Right cardiac atrium (tissue), 5 donors: Measurements from ENCODE around the gene EPB41L4A. TPM values are rescaled to one million over a fixed set of nuclear protein-coding genes. Genes with fewer than 3 reads are reported as not detected.

Experiments
- ATAC-seq, 2 donors: fragments of 200-7000 bp; cut with Tn5 transposase; one replicate each; pipeline versions ENCODE4 v1.8.0 to v1.9.1; 2020; ENCODE audit warnings: moderate library complexity in 2 of 2, mild to moderate bottlenecking in 1 of 2
- DNase-seq, 3 donors: peaks; one replicate each; pipeline ENCODE4 v3.0.0-alpha.2; 2020
- H3K27ac ChIP-seq: one replicate; pipeline ENCODE4 v1.5.1; 2013; ENCODE audit warnings: mild to moderate bottlenecking, low read length, control low read depth, moderate library complexity
- H3K27me3 ChIP-seq: one replicate; pipeline ENCODE4 v1.6.1; 2013; ENCODE audit not compliant: control insufficient read depth, insufficient read depth
- H3K4me1 ChIP-seq: one replicate; pipeline ENCODE4 v1.6.1; 2013; ENCODE audit warnings: low read length; ENCODE audit not compliant: control insufficient read depth, insufficient read depth
- H3K4me3 ChIP-seq: one replicate; pipeline ENCODE4 v1.5.1; 2013; ENCODE audit warnings: low read length, control low read depth
- H3K9me3 ChIP-seq: one replicate; pipeline ENCODE4 v1.6.1; 2013; ENCODE audit warnings: low read length; ENCODE audit not compliant: control insufficient read depth
- WGBS: extraction: QIAGEN DNeasy Blood & Tissue Kit; methylation state at CpG from one replicate; pipeline ENCODE4 v1.1.7; 2013; 5-methylcytosine and 5-hydroxymethylcytosine counted together
- intact Hi-C, 4 donors: fragments of 100-400 bp; cut with DNase I; formaldehyde crosslinking; loops; one replicate each; pipeline versions ENCODE4 v1.11.0 to v1.14.0; 2022 to 2023
- polyA plus RNA-seq: library from polyadenylated mRNA; stranded (reverse); fragments of 200-250 nt; gene quantifications from one replicate; pipeline ENCODE4 v1.2.3, GENCODE V29; 2013
- total RNA-seq, 4 donors: library from RNA; stranded (reverse); fragmentation: NEBNext Ultra II Directional; extraction: Animal tissue kit (Norgen Biotek cat#: 25700); gene quantifications; one replicate each; pipeline ENCODE4 v1.2.1, GENCODE V29; 2021
- donor health status: healthy with polysubstance abuse.
- donor health status: DM: no; HTN: yes; CAD: no.
- donor health status: DM: no; HTN: no; CAD: no.
- donor health status: DM: no; HTN: yes; CAD: no; lungs with severe emphysema.
- donor health status: DM: yes; HTN: yes; CAD: no.

EPB41L4A gene
- total and polyA plus RNA-seq, 5 donors: 9.2 to 43.7 (median 27.2) TPM

DNA sequence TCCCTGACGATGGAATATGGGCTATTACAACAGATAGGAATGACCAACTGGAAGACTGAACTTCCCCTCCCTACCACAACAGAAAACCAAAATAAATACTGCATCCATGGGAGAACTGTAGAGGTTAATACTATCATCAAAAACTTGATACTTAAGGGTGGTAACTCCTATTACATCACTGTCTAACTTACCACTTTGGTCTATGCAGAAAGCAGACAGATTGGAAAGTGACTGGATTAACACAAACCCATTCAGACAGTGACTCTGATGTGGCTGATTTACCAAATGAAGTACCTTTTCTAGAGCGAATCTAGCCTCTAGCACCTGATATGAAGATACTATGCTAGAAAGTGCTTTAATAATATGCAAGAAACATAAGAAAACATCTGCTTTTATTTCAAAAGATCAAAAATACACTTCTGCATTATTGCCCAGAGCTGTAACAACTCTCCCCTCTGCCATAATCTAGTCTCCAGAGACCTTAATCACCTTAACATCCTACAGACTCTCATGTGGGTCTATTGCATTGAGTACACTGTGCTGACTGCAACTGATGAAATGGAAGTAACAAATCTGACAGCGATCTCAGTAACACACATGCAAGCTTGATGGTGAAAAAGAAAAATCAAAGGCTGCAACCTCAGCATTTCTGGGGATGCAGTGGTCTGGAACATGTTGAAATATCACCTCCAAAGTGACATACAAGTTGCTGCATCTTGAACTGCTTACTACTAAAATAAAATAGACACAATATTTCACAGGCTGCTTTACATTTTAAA is 62.7 kb downstream of the EPB41L4A start:
- 95% methylated on average over 3 of the region's 3 CpGs for WGBS
- Histone ChIP-seq H3K27ac (no peak overlapping the region), H3K9me3 (no peaks in the 10 kb centered on the region), H3K4me3 (no peak overlapping the region), H3K27me3 (no peaks in the 10 kb centered on the region), H3K4me1 (no peaks in the 10 kb centered on the region)
- DNase-seq: no peak
- no peak for ATAC-seq
- intact Hi-C loops: no loop called here

DNA sequence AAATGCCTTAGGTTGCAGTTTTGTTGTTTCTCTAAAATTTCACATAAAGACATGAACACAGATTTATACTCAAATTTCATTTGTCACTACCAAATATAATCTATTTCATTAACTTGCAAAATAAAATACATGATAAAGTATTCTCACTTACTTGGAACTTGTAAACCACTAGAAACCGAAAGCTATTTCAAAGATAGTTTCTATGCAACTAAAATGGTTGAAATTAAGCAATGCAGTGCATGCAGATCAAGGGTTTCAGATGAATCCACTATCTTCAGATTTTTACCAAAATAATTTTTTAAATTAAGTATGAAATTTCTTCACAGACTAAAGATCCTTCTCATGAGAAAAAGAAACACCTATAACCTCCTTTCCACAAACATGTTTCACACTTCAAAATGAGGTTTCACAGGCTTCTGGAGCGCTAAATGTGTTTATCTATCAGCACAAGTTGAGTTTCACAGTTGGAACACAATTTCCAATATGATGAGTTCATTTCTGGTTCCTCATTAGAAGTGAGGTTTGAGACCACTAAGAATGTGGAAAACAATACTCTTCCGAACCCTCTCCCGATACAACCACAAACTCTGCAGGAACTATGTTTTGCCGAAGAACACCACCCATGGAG is 63.9 kb downstream of the EPB41L4A start:
- Histone ChIP-seq H3K4me1 (no peaks in the 10 kb centered on the region), H3K27ac (no peak overlapping the region), H3K27me3 (no peaks in the 10 kb centered on the region), H3K4me3 (no peak overlapping the region), H3K9me3 (no peaks in the 10 kb centered on the region)
- 69% methylated on average over 5 of the region's 5 CpGs for whole genome bisulfite sequencing
- intact Hi-C loops: no loop called here
- DNase-seq (no peak), ATAC-seq (no peak)

DNA sequence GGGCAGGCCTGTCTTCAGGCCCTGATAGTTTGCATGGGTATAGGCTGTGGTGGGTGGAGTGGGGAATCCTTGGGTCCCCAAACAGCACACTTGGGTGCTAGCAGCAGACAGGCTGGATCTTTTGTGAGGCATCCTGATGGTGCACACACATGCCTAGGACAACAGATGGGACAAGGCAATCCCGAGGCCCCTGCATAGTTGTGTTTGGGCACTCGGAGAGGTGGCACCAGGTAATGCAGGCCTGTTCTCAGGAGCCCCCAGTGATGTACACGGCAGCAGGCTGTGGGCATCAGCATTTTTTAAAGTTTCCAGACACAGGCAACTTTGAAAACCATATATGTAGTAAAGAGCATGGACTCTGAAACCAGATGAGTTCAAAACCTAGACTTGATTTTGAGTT is 65.4 kb downstream of the EPB41L4A start:
- Histone ChIP-seq H3K4me1 (peaks cover 2% of the 10 kb centered on the region), H3K9me3 (no peaks in the 10 kb centered on the region), H3K4me3 (no peak overlapping the region), H3K27ac (no peak overlapping the region), H3K27me3 (no peaks in the 10 kb centered on the region)
- intact Hi-C loops: no loop called here
- DNase-seq (no peak), ATAC-seq (no peak)
- 58% methylated on average over 3 of the region's 3 CpGs for WGBS

DNA sequence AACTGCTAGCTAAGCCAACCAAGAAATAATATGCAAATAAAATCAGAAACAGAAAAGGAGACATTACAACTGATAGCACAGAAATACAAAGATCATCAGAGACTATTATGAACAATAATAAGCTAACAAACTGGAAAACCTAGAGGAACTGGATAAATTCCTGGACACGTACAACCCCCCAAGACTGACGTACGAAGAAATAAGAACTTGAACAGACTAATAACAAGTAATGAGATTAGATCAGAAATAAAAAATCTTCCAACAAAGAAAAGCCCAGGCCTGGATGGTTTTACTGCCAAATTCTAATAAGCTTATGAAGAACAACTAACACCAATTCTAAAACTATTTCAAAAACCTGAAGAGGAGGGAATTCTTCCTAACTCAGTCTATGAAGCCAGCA is 67.9 kb downstream of the EPB41L4A start:
- Histone ChIP-seq H3K27me3 (no peaks in the 10 kb centered on the region), H3K27ac (no peak overlapping the region), H3K4me1 (peaks cover 4% of the 10 kb centered on the region), H3K4me3 (no peak overlapping the region), H3K9me3 (no peaks in the 10 kb centered on the region)
- ATAC-seq: no peak
- WGBS: 60% methylated on average over 3 of the region's 3 CpGs
- DNase-seq: no peak
- intact Hi-C loops: no loop called here

DNA sequence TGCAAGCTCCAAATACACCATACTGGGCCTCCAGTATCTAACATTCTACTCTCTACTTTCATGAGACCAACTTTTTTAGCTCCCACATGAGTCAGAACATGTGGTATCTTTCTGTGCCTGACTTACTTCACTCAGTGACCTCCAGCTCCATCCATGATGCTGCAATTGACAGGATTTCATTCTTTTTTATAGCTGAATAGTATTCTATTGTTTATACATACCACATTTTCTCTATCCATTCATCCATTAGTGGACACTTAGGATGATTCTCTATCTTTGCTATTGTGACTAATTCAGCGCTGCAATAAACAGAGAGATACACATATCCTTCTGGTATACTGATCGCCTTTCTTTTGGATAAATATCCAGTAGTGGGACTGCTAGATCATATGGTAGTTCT is 68.5 kb downstream of the EPB41L4A start:
- ATAC-seq (no peak), DNase-seq (no peak)
- H3K27ac ChIP-seq: no peak overlapping the region
- H3K4me3 ChIP-seq: no peak overlapping the region
- no peaks in the 10 kb centered on the region for H3K9me3 ChIP-seq
- H3K27me3 ChIP-seq: no peaks in the 10 kb centered on the region
- intact Hi-C loops: no loop called here
- H3K4me1 ChIP-seq: peaks cover 4% of the 10 kb centered on the region
- WGBS: 88% methylated on average over 2 of the region's 2 CpGs

DNA sequence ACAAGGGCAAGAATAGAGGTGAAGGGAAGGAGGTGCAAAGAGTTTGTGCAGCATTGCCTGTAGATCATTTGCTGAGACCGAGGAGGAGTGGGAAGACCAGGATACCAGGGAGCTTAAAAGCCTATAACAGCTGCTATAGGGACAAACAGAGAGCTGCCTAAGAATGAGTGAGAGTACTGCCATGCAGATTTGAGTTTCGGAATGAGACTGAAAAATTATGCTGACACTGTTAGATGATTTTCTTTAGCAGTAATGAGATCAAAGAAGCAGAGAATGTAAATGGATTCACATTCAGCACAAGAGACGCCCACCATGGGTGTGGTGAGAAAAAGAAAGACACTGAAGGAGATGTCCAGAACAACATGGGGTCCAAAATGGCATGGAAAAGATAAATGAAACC is 69.7 kb downstream of the EPB41L4A start:
- Histone ChIP-seq H3K4me3 (no peak overlapping the region), H3K27me3 (no peaks in the 10 kb centered on the region), H3K27ac (no peak overlapping the region), H3K4me1 (peaks cover 4% of the 10 kb centered on the region), H3K9me3 (no peaks in the 10 kb centered on the region)
- WGBS: 90% methylated on average over 3 of the region's 3 CpGs
- intact Hi-C loops: loop anchor here in 1 of 4 donors (10.0 kb wide), 1 partner anchor 65 kb away; the partner anchor contains the start of gene EPB41L4A
- no peak for DNase-seq
- ATAC-seq: no peak

DNA sequence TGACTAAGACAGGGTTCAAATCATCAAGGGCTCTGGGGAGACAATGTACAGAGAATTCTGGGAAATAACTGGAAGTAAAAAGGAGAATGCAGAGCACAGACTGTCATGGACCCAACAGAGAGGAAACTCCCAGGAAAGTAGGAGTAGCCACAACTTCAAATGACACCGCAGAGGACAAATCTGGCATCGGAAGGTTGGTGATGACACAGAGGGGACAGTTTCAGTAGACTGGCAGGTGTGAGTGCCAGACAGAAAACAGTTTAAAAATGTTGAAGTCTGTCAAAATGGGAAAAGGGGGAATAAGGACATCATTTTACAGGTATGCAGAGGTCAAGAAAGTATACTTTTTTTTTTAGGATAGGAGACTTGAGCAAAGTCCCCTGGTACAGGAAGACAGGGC is 70.2 kb downstream of the EPB41L4A start:
- H3K27me3 ChIP-seq: no peaks in the 10 kb centered on the region
- DNase-seq (no peak), ATAC-seq (no peak)
- H3K4me3 ChIP-seq: no peak overlapping the region
- intact Hi-C loops: loop anchor here in 1 of 4 donors (10.0 kb wide), 1 partner anchor 66 kb away; the partner anchor contains the start of gene EPB41L4A
- no peak overlapping the region for H3K27ac ChIP-seq
- 73% methylated on average over 2 of the region's 2 CpGs for WGBS
- H3K4me1 ChIP-seq: peaks cover 4% of the 10 kb centered on the region
- H3K9me3 ChIP-seq: no peaks in the 10 kb centered on the region

DNA sequence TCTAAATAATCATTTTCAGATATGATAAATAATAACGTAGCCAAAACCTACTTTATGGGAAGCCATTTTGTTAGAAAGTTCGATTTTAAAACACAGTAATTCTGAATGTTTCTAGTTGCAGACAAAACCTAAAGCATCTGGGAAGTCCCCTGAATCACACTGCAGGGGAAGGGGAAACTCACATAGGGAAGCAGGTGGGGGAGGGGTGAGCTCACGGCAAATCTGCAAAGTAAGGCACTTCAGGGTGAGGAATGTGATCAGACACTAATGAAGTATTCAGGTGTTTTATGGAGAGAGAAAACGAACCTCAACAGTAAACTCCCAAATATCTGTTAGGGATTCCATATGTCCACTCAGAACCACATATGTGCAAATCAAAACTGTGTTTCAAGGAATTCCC is 70.7 kb downstream of the EPB41L4A start:
- Histone ChIP-seq H3K27ac (no peak overlapping the region), H3K9me3 (no peaks in the 10 kb centered on the region), H3K4me1 (peaks cover 4% of the 10 kb centered on the region), H3K4me3 (no peak overlapping the region), H3K27me3 (no peaks in the 10 kb centered on the region)
- no peak for ATAC-seq
- WGBS: 66% methylated on average over 4 of the region's 4 CpGs
- intact Hi-C loops: loop anchor here in 1 of 4 donors (10.0 kb wide), 1 partner anchor 66 kb away; the partner anchor contains the start of gene EPB41L4A
- no peak for DNase-seq

DNA sequence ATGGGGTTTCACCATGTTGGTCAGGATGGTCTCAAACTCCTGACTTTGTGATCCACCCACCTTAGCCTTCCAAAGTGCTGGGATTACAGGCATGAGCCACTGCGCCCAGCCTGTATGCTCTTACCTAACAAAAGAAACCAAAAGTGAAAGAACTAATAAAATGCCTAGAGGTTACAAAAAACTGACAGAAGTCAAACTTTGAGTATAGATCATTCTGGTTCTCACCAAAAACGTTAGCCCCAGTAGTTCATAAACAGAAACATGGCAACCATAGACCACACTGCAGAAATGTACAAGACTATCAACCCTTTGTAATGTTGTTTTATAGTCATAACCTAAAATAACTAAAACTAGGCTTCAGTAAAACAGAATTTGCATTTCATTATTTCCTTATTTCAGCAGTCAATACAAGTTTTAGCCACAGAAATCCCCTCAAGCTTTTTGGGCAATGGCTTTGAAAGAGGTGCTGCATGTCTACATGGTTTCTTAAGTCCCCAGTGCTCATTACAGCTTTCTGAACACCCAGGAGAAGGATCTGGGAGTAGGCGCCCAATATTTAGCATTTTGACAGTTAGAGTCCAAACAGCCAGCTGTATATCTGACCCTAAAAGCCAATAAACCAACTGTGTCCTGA is 72.5 kb downstream of the EPB41L4A start:
- WGBS: 49% methylated on average over 3 of the region's 3 CpGs
- Histone ChIP-seq H3K27ac (no peak overlapping the region), H3K27me3 (no peaks in the 10 kb centered on the region), H3K4me1 (peaks cover 7% of the 10 kb centered on the region), H3K4me3 (no peak overlapping the region), H3K9me3 (no peaks in the 10 kb centered on the region)
- no peak for ATAC-seq
- DNase-seq: no peak
- intact Hi-C loops: loop anchor here in 1 of 4 donors (10.0 kb wide), 1 partner anchor 68 kb away; the partner anchor contains the start of gene EPB41L4A

DNA sequence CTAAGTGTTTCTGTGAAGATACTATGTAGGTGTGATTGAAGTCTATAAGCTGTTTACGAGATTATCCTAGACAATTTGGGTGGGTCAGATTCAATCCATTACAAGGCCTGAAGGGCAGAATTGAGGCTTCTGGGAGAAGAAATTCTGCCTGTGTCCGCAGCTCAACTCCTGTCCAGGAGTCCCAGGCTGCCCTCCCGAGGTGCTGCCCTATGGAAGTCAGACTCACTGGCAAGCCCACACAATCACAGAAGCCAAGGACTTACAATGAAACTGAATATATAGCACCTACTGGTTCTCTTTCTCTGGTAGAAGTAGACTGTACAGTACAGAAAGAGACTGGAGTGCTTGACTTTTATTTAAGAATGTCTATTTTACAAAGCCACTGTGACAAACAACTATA is 74.5 kb downstream of the EPB41L4A start:
- Histone ChIP-seq H3K9me3 (no peaks in the 10 kb centered on the region), H3K27me3 (no peaks in the 10 kb centered on the region), H3K27ac (peak overlapping the region; percentile 53), H3K4me1 (peaks cover 4% of the 10 kb centered on the region), H3K4me3 (no peak overlapping the region)
- intact Hi-C loops: loop anchor here in 1 of 4 donors (10.0 kb wide), 1 partner anchor 70 kb away; the partner anchor contains the start of gene EPB41L4A
- DNase-seq (peak in 1 of 3 donors; percentile 45), ATAC-seq (peak; percentile 42 to 47)
- 75% methylated on average over 3 of the region's 3 CpGs for WGBS

DNA sequence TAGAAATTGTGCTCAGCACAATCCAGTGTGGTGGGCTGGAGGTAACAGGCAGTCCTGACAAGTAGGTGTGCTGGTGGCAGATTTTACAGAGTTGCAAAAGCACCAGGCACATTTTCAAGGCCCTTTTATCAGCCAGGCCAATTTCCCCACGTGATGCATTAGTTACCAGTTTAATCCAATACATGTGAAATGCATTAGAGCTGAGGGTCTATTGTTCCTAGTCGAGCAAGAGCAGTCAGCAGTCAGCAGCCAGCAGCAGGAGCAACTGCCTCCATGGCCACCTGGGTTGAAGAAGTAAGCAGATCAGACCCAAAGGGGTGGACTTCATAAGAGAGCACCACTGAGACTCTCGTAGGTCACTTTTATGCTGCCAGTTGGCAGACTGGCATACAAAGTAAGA is 76.7 kb downstream of the EPB41L4A start:
- intact Hi-C loops: loop anchor here in 1 of 4 donors (10.0 kb wide), 1 partner anchor 72 kb away; the partner anchor contains the start of gene EPB41L4A
- H3K4me3 ChIP-seq: no peak overlapping the region
- no peaks in the 10 kb centered on the region for H3K27me3 ChIP-seq
- H3K27ac ChIP-seq: peak overlapping the region; percentile 23
- WGBS: 28% methylated on average over 3 of the region's 3 CpGs
- H3K9me3 ChIP-seq: no peaks in the 10 kb centered on the region
- ATAC-seq: no peak
- H3K4me1 ChIP-seq: peaks cover 10% of the 10 kb centered on the region
- no peak for DNase-seq
